IMR-90 (cell line): Measurements from ENCODE around the gene PMEPA1. TPM values are rescaled to one million over a fixed set of nuclear protein-coding genes. Genes with fewer than 3 reads are reported as not detected.

Experiments
- ATAC-seq: fragments of 200-7000 bp; cut with Tn5 transposase; 2 replicates; pipeline ENCODE4 v1.9.1; 2020; ENCODE audit warnings: low read depth, mild to moderate bottlenecking, moderate library complexity
- BruUV-seq: library from RNA; stranded (reverse); fragments of 400-500 nt; replicated peaks from 2 replicates; lab custom pipeline; 2021; lab: Mats Ljungman, UMichigan
- CTCF ChIA-PET: fragments of 300-600 bp; formaldehyde crosslinking; extraction: SDS; loops from one replicate; lab custom pipeline; 2021; ENCODE audit warnings: antibody characterized with exemption; lab: Yijun Ruan, JAX
- POLR2A ChIA-PET: fragments of 300-600 bp; sonication (Branson Sonifier 250); formaldehyde crosslinking; loops from one replicate; lab custom pipeline; 2022; ENCODE audit warnings: antibody characterized with exemption; ENCODE audit not compliant: unreplicated experiment; lab: Charles Lee
- DNase-seq: peaks from one replicate; pipeline ENCODE4 v3.0.0; 2013
- H2AFZ ChIP-seq: replicated peaks from 2 replicates; pipeline ENCODE3; 2013; ENCODE audit warnings: low read length, mild to moderate bottlenecking; ENCODE audit not compliant: poor library complexity
- H2AK5ac ChIP-seq: 2 replicates; pipeline ENCODE4 v1.6.1; 2013; ENCODE audit warnings: low read depth, low read length, inconsistent platforms
- H2AK9ac ChIP-seq: replicated peaks from 2 replicates; pipeline ENCODE3; 2013; ENCODE audit warnings: mild to moderate bottlenecking, low read depth, low read length, moderate library complexity; ENCODE audit not compliant: poor library complexity
- H2BK120ac ChIP-seq: 2 replicates; pipeline ENCODE4 v1.6.1; 2013; ENCODE audit warnings: low read depth, low read length, inconsistent platforms
- H2BK15ac ChIP-seq: 3 replicates; pipeline ENCODE4 v1.6.1; 2013; ENCODE audit warnings: low read depth, low read length, inconsistent platforms
- H2BK20ac ChIP-seq: 2 replicates; pipeline ENCODE4 v1.6.1; 2013; ENCODE audit warnings: low read depth, mild to moderate bottlenecking, inconsistent platforms, low read length, moderate library complexity
- H2BK5ac ChIP-seq: 2 replicates; pipeline ENCODE4 v1.6.1; 2013; ENCODE audit warnings: mild to moderate bottlenecking, low read depth, low read length, inconsistent platforms; ENCODE audit not compliant: poor library complexity, severe bottlenecking
- H3K14ac ChIP-seq: replicated peaks from 2 replicates; pipeline ENCODE4 v1.6.1; 2013; ENCODE audit warnings: low read depth, low read length, inconsistent platforms
- H3K18ac ChIP-seq: 2 replicates; pipeline ENCODE4 v1.6.1; 2013; ENCODE audit warnings: low read depth, low read length, control low read depth
- H3K23ac ChIP-seq: 2 replicates; pipeline ENCODE4 v1.6.1; 2013; ENCODE audit warnings: low read depth, low read length, inconsistent platforms
- H3K27ac ChIP-seq: 2 replicates; pipeline ENCODE4 v1.5.1; 2013; ENCODE audit warnings: mild to moderate bottlenecking, control low read depth, low read length; ENCODE audit not compliant: insufficient read depth
- H3K27me3 ChIP-seq: 2 replicates; pipeline ENCODE4 v1.6.1; 2013; ENCODE audit warnings: low read length; ENCODE audit not compliant: control insufficient read depth, insufficient read depth
- H3K36me3 ChIP-seq: 2 replicates; pipeline ENCODE4 v1.6.1; 2013; ENCODE audit warnings: low read length, mixed read lengths; ENCODE audit not compliant: control insufficient read depth, insufficient read depth
- H3K4ac ChIP-seq: 2 replicates; pipeline ENCODE4 v1.6.1; 2013; ENCODE audit warnings: low read depth, low read length, inconsistent platforms
- H3K4me1 ChIP-seq: 2 replicates; pipeline ENCODE4 v1.6.1; 2013; ENCODE audit warnings: low read length, mixed read lengths; ENCODE audit not compliant: control insufficient read depth, insufficient read depth
- H3K4me2 ChIP-seq: 2 replicates; pipeline ENCODE4 v1.6.1; 2013; ENCODE audit warnings: low read depth, mild to moderate bottlenecking, control low read depth, low read length, moderate library complexity
- H3K4me3 ChIP-seq: 2 replicates; pipeline ENCODE4 v1.5.1; 2013; ENCODE audit warnings: low read depth, mild to moderate bottlenecking, control low read depth, low read length, moderate library complexity; ENCODE audit not compliant: insufficient read depth
- H3K56ac ChIP-seq: 2 replicates; pipeline ENCODE4 v1.6.1; 2013; ENCODE audit warnings: low read length, inconsistent platforms; ENCODE audit not compliant: insufficient read depth; ENCODE audit errors: extremely low read depth
- H3K79me1 ChIP-seq, 2 experiments: 2 replicates each; pipeline ENCODE4 v1.6.1; 2013; ENCODE audit warnings: low read length in 2 of 2, inconsistent platforms in 1 of 2, low read depth in 1 of 2
- H3K9ac ChIP-seq: 2 replicates; pipeline ENCODE4 v1.6.1; 2013; ENCODE audit warnings: low read depth, low read length, control low read depth
- H3K9me1 ChIP-seq: 2 replicates; pipeline ENCODE4 v1.6.1; 2013; ENCODE audit warnings: low read length, inconsistent platforms; ENCODE audit not compliant: insufficient read depth
- H3K9me3 ChIP-seq: 2 replicates; pipeline ENCODE4 v1.6.1; 2013; ENCODE audit warnings: low read length; ENCODE audit not compliant: control insufficient read depth, insufficient read depth
- H4K20me1 ChIP-seq: 2 replicates; pipeline ENCODE4 v1.6.1; 2013; ENCODE audit warnings: low read length, inconsistent platforms; ENCODE audit not compliant: insufficient read depth
- H4K5ac ChIP-seq: 2 replicates; pipeline ENCODE4 v1.6.1; 2013; ENCODE audit warnings: mild to moderate bottlenecking, low read depth, low read length, control low read depth
- H4K8ac ChIP-seq, 2 experiments: 2 replicates each; pipeline ENCODE4 v1.6.1; 2013; ENCODE audit warnings: low read depth in 2 of 2, low read length in 2 of 2, control low read depth in 1 of 2, inconsistent platforms in 1 of 2
- H4K91ac ChIP-seq: 2 replicates; pipeline ENCODE4 v1.6.1; 2013; ENCODE audit warnings: low read depth, low read length, inconsistent platforms; ENCODE audit not compliant: insufficient read depth
- BHLHE40 ChIP-seq: fragments of 150-350 bp; IDR thresholded peaks from 2 replicates; pipeline ENCODE4 v1.6.1; 2016; ENCODE audit warnings: mild to moderate bottlenecking, low read depth, low read length
- CHD1 ChIP-seq: IDR thresholded peaks from 2 replicates; pipeline ENCODE4 v1.6.1; 2012; ENCODE audit warnings: low read depth, low read length, improper control_type of control experiment
- FOS ChIP-seq: fragments of 150-350 bp; IDR thresholded peaks from 2 replicates; pipeline ENCODE4 v1.6.1; 2016; ENCODE audit warnings: low read depth, low read length
- MAZ ChIP-seq: IDR thresholded peaks from 2 replicates; pipeline ENCODE4 v1.6.1; 2012; ENCODE audit warnings: low read depth, mild to moderate bottlenecking, low read length, improper control_type of control experiment, moderate library complexity, borderline replicate concordance
- POLR2A ChIP-seq: IDR thresholded peaks from 2 replicates; pipeline ENCODE4 v1.6.1; 2012; ENCODE audit warnings: mild to moderate bottlenecking, low read depth, low read length
- RAD21 ChIP-seq: IDR thresholded peaks from 2 replicates; pipeline ENCODE4 v1.6.1; 2012; ENCODE audit warnings: low read length, improper control_type of control experiment
- RCOR1 ChIP-seq: IDR thresholded peaks from 2 replicates; pipeline ENCODE4 v1.6.1; 2012; ENCODE audit warnings: mild to moderate bottlenecking, low read length, improper control_type of control experiment; ENCODE audit not compliant: insufficient replicate concordance
- RFX5 ChIP-seq: IDR thresholded peaks from 2 replicates; pipeline ENCODE4 v1.8.0; 2012; ENCODE audit warnings: low read depth, mild to moderate bottlenecking, low read length, moderate library complexity
- WGBS, 2 experiments: methylation state at CpG; one replicate each; pipeline versions ENCODE4 v1.1.5 to v1.1.7; 2013; ENCODE audit warnings: missing lambda C conversion rate in 2 of 2; ENCODE audit not compliant: insufficient read length in 1 of 2; ENCODE audit errors: extremely low coverage in 2 of 2; 5-methylcytosine and 5-hydroxymethylcytosine counted together
- dilution Hi-C: fragments of 300-500 bp; cut with HindIII; formaldehyde crosslinking; loops from one replicate; pipeline ENCODE4 v1.14.3; 2018; ENCODE audit warnings: low sequenced_read_pairs; ENCODE audit not compliant: unreplicated experiment
- in situ Hi-C: fragments of 300-500 bp; cut with MboI; formaldehyde crosslinking; loops from 3 replicates; pipeline ENCODE4 v1.14.3; 2019; ENCODE audit warnings: low sequenced_read_pairs, inconsistent platforms, mixed read lengths
- intact Hi-C: fragments of 100-400 bp; cut with micrococcal nuclease; formaldehyde crosslinking; loops from 2 replicates; pipeline ENCODE4 v1.10.0; 2022
- polyA plus RNA-seq, 3 experiments: library from polyadenylated mRNA; depleted of rRNA; stranded (reverse); fragments of >200 nt; gene quantifications; 2 replicates each; pipeline ENCODE4 v1.2.3, GENCODE V29; 2012; ENCODE audit warnings: low replicate concordance in 1 of 3
- total RNA-seq: library from RNA; depleted of rRNA; stranded (reverse); fragments of >200 nt; gene quantifications from 2 replicates; pipeline ENCODE4 v1.2.3, GENCODE V29; 2012
- TF ChIP-seq, protein P1 (sequence below): fragments of 150-350 bp; IDR thresholded peaks from 2 replicates; pipeline ENCODE4 v1.6.1; 2017; ENCODE audit warnings: mild to moderate bottlenecking, antibody characterized with exemption, low read length, low read depth

PMEPA1 gene
- total and polyA plus RNA-seq, 2 of the 4 experiments (the other 2 are of a cell fraction): 2.0 to 6.9 TPM

DNA sequence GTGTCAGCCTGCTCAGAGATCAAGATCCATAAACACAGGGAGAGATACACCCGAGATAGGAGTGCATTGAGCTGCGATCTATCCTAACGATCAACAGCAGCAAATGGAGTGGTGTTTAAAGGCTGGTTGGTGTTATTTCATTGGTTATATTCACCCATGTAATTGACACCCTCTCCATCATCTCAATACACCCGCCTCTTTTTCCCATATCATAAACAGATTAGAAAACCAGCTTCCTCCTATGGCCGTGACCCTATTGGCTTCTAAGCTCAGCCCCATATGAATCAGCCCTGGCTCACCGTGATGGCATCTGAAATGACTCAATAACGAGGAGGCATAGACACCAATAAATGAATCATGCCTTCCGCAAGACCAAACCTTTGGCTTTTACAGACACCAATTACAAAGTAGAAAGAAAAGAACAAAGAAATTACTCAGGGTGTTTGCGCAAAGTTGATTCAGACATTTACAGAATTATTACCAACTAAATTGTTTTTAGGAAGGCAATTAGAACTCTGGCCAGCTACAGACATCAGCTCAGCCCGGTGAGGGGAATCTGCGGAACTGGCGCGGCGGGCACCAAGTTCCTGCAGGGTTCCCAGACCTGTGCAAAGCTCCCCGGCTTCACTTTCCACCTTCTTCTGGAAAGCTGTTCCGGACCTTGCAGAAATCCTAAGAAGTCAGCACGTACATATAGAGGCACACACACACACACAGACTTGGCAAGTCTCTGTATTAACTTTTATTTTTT lies 11.5 kb downstream of the PMEPA1 start (continued):
- peak; percentile 99 for TF ChIP-seq FOS
- TF ChIP-seq RCOR1: peak; percentile 92
- no peak for TF ChIP-seq RFX5

DNA sequence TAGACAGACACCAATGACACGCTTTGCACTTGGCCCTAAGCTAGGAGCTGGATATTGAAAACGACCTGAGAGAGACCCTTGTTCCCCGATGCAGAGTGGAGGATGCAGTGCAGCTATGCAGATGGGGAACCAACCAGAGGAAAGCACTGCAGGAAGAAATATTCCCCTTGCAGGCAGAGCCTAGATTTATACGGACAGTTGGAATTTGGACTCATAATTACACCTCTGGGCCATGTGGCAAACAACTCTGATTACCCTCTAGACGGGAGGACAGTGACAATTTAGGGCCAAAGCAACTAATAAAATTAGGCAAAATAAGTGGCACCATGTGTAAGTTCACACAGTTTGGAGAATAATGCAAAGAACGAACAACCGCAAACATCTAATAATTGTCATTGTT lies 12.3 kb downstream of the PMEPA1 start:
- ChIA-PET CTCF (no interaction called here), POLR2A (no interaction called here)

More for the DNA sequence above, 12.3 kb downstream of the PMEPA1 start:
- Histone ChIP-seq H3K18ac (peak overlapping the region; percentile 10; the same call in 1 of the 2 replicates), H3K56ac (no peak overlapping the region), H2BK120ac (peak overlapping the region; percentile 50; the same call in 1 of the 2 replicates), H3K9me1 (peaks cover 34% of the 10 kb centered on the region), H3K79me1 (peaks cover 23 to 57% of the 10 kb centered on the region in 2 experiments; a peak in 3 of 4 replicates), H3K4me3 (no peak overlapping the region), H4K91ac (no peak overlapping the region; the same call in 1 of the 2 replicates), H3K4ac (peak overlapping the region; percentile 2; the same call in 1 of the 2 replicates), H2BK20ac (peak overlapping the region; percentile 63; the same call in 1 of the 2 replicates), H3K27me3 (no peaks in the 10 kb centered on the region), H3K4me2 (peak overlapping the region; percentile 83), H3K4me1 (peaks cover 17% of the 10 kb centered on the region), H2AK5ac (no peak overlapping the region), H3K23ac (no peak overlapping the region), H2BK15ac (no peak overlapping the region), H3K9ac (no peak overlapping the region), H2AFZ (no peak overlapping the region), H3K9me3 (no peaks in the 10 kb centered on the region), H4K20me1 (peaks cover 83% of the 10 kb centered on the region), H2BK5ac (peak overlapping the region; percentile 41), H3K14ac (0 out of 2 replicates have a peak overlapping the region, but pooled peaks have one; percentile 2), H2AK9ac (no peak overlapping the region), H3K27ac (no peak overlapping the region), H4K8ac (no peak overlapping the region), H4K5ac (no peak overlapping the region; the same call in 1 of the 2 replicates), H3K36me3 (no peaks in the 10 kb centered on the region)
- no peak for DNase-seq
- ATAC-seq: peak; percentile 6; the same call in 1 of the 2 replicates
- dilution Hi-C loops: no loop called here
- no peak for TF ChIP-seq BHLHE40
- TF ChIP-seq FOS: no peak
- TF ChIP-seq MAZ: no peak
- no peak for TF ChIP-seq CHD1
- TF ChIP-seq RAD21: no peak
- TF ChIP-seq RCOR1: no peak
- TF ChIP-seq, protein P1, sequence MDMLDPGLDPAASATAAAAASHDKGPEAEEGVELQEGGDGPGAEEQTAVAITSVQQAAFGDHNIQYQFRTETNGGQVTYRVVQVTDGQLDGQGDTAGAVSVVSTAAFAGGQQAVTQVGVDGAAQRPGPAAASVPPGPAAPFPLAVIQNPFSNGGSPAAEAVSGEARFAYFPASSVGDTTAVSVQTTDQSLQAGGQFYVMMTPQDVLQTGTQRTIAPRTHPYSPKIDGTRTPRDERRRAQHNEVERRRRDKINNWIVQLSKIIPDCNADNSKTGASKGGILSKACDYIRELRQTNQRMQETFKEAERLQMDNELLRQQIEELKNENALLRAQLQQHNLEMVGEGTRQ: no peak
- TF ChIP-seq POLR2A: no peak; the same call in 1 of the 2 replicates
- in situ Hi-C loops: loop anchor here (25.0 kb wide), 1 partner anchor 1340 kb away; the partner anchor contains the start of genes ATP5F1E and PRELID3B
- WGBS, 2 experiments: 40% methylated on average over 1 of the region's 7 CpGs; no CpG with 5 or more reads in 1 of the 2 experiments
- BruUV-seq: no TSS peak
- intact Hi-C loops: no loop called here
